GM21825 (cell line): ENCODE results near the gene DIP2A.

Experiments
- ATAC-seq: cut with Tn5 transposase; IDR thresholded peaks from one replicate; pipeline ENCODE4 v1.9.1; 2021; ENCODE audit warnings: mild to moderate bottlenecking, moderate library complexity; ENCODE audit not compliant: unreplicated experiment

DIP2A gene

DNA sequence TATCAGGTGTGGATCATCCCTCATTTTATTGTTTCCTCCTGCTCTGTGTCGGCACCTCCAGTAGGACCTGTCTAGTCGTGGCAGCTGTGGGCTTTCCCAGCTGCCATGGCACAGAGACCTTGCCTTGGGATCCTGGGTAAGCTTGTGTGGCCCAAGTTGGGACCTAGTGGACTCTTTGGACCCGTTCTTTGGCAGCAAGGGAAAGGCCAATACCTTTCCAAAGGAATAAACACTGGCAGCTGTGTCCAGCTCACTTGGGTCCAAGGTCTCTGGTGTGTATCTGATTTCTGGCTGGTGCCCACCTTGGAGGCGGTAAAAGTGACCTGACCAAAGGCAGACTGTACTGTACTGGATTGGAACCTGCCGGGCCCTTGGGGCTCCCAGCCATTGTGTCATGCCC, 21.8 kb downstream of the DIP2A start:
- ATAC-seq: no peak

DNA sequence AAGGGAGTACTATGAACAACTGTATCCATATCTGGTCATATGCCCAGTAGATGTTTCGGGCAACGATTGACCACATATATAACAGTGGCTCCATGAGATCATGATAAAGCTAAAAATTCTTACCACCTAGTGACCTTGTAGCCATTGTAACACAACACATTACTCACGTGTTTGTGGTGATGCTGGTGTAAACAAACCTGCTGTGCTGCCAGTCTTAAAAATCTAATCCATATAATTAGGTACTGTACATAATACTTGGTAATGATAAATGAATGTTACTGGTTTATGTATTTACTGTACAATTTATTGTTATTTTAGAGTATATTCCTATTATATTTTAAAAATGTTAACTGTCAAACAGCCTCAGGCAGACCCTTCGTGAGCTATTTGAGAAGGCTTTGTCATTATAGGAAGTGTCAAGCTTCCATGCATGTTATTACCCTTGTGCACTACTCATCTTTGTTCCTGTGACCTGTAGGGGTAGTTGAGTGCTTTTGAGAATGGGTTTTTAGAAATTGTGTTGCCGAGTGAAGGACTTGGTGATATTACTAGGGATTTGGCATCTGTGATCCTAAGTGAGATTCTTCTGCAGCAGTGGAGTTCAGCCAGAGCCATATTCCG, 23.6 kb downstream of the DIP2A start:
- no peak for ATAC-seq

DNA sequence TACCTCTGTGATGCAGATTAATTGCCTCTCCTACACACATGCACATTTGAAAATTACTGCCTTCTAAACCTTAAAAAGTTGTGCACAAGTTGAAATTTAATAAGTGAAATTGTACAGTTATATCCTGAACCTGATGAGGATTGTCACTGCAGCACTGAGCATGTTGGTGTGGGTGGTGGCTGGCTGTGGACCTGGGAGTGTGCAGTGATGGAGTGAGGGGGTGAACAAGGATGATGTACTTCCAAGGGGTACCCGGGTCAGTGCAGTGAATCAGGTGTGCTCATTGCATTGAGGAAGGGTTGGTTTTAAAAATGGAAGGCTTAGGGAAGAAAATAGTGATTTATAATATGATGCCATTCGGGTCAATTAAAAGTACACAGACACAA, 24.1 kb downstream of the DIP2A start:
- ATAC-seq: no peak

DNA sequence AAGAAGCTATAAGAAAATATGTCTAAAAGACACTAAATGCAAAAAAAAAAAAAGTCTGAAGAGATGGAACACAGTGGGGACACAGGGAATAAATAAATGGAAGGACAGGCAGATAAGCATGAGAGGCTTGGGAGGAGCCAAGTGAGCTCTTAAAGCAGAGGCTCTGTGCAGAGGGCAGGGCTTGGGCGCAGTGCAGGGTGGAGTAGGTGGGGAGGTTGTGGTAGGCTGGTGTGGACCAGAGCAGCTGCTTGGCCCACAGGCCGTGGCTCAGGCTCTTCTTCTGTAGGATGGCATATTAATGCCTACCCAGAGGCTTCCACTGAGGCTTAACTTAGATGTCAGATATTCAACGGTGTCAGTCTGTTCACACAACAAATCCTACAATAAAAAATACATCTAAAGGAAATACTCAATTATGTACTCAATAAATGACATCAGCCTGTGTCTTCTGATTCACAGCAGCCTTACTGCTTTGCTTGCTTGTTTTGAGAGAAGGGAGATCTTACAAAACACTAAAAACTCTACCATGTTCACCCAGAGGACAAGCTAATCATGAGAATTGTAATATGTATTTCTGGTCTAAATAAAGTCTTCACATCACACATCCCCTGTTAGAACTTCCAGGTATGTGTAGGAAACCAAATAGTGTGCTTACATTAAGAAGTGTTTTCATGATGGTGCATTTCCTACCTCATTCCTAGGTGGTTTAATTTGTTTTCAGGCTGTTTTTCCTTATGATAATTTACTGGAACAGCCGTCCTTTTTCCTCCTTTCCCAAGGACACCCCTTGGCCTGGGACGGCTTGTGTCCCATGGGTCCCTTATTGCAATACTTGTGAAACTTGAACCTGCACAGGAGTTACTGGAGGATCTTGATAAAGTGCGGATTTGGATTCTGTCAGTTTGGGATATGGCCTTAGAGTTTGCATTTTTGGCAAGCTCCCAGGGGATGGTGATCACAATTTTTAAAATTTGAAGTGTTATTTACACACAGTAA, 24.9 kb downstream of the DIP2A start:
- ATAC-seq: no peak

DNA sequence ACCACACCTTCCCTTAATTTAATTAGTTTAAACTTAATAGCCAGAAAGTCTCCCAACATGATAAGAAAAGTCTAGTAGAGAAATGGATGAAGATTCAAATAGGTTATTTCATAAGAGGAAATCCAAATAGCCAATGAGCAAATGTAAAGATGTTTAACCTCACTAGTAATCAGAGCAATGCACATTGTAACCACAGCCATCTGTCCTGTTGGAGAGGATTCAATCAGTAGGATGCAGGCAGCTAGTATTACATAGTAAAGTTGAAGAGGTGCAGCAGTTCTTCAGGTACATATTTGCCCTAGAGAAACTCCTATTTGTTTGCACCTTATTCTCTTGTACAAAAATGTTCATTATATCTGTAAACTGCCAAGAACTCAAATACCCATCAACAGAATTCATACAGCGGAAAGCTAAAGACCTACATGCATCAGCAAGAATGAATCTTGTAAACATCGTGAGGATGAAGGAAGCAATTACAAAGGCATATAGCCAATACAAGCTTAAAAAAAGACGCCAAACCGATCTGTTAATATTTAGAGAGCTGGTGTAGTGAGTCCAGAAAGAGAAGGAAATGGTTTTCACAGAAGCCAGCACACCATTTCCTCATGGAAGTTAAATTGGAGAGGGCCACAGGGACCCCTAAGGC, 27.9 kb downstream of the DIP2A start:
- no peak for ATAC-seq

DNA sequence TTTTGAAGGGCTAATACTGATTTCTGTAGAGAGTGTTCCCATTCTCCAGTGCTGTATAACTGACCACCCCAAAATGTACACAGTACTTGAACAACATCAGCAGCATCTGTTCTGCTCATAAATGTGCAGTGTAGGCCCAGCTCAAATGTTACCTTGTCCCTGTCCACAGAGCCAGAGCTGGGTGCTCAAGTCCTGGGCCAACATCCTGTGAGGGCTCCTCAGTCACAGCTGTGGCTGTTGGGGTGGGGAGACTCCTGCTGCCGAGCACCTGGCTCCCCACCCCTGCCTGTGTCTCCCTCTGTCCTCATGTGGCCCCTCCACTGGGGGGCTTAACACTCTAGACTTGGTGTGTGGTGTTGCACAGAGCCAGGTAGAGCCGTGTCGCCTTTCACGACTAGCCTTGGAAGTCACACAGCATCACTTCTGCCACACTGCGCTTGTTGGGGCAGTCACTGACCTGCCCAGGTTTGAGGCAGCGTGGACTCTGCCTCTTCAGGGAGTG, 30.5 kb downstream of the DIP2A start:
- no peak for ATAC-seq

DNA sequence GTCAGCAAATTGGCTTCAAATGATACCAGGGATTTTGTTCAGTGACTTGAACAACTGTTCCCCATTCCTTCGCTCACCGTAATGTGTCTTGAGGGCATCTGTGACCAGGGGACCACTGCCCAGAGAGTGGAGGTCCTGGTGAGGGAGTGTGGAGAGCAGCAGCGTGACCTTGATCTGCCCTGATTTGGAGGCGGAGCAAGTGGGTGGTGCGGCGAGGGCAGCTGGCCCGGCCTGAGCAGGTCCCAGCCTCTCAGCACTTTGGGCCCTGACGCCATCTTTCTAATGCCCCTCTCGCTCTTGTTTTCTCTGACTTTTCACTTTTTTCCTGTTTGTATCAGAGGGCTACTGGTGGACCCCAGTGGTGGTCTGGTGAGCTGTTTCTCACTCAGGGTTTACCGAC, 31.1 kb downstream of the DIP2A start:
- ATAC-seq: no peak

DNA sequence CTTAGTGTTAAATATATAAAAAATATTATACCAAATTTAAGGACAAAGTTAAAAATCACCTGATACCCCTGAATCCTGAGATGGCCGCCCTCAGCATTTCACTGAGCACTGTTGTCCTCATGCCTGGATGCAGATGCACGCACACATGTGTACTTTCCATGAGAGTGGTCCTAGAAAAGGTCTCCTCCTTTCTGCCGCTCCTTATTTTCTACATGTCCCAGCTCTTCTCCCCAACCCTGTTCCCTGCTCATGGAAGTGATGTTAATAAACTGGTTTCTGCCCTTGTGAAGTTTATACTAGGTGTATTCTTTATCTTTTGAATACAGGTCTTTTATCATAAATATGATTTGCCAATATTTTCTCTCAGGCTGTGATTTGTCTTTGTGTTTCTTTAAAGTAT, 32.9 kb downstream of the DIP2A start:
- ATAC-seq: no peak

DNA sequence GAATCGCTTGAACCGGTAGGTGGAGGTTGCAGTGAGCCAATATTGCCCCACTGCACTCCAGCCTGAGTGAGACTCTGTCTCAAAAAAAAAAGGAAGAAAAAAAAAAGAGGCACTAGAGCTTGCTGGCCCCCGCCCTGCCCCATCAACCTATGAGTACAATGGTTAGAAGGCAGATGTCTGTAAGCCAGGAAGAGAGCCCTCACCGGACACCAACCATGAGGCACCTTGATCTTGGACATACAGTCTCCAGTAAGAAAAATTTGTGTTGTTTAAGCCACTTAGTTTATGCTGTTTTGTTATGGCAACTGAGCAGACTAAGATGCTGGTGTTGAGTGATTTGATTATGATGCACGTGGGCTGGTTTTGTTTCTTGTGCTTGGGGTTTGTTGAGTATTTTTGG, 34.2 kb downstream of the DIP2A start:
- no peak for ATAC-seq

DNA sequence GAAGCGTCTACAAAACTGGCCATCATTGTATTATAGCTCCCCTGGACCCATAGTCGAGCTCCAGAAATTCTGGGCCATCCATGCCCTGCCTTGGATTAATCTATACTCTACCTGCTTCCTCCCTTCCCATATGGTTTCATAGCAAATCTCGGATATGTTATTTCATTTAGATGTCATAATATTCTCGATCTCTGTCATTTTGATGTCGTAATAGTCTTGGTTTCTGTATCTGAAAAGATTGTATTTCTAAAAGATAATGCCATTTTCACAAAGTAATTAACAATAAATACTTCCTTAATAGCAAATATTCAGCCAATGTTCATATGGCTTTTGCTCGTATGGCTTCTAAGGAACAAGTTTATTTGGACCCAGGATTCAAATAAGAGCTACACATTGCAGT, 35.1 kb downstream of the DIP2A start:
- ATAC-seq: no peak

DNA sequence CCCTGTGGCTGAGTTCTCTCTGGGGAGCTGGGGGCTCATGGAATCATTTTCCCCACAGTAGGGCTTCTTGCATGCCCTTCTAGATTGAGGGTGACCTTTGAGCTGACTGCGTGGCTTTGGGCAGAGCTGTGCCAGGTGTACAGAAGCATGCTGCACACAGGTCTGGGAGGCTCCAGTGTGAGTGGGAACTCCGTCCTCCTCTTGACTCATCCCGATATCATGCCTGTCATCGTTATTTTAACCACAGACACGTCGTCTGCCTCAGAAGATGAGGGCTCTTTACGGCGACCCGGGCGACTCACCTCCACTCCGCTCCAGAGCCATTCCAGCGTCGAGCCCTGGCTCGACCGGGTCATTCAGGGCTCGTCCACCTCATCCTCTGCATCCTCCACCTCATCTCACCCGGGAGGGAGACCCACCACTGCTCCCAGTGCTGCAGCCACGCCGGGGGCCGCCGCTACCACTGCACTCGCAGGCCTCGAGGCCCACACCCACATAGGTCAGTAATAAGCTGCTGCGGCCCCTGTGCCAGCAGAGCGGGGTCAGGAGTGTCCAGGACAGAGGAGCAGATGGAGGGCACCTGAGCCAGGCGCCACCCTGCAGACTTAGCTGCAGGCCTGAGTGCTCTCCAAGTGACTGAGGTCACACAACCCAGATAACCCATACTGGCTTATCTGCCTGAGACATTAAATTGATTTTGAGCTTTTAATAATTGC, 39.8 kb downstream of the DIP2A start:
- no peak for ATAC-seq

DNA sequence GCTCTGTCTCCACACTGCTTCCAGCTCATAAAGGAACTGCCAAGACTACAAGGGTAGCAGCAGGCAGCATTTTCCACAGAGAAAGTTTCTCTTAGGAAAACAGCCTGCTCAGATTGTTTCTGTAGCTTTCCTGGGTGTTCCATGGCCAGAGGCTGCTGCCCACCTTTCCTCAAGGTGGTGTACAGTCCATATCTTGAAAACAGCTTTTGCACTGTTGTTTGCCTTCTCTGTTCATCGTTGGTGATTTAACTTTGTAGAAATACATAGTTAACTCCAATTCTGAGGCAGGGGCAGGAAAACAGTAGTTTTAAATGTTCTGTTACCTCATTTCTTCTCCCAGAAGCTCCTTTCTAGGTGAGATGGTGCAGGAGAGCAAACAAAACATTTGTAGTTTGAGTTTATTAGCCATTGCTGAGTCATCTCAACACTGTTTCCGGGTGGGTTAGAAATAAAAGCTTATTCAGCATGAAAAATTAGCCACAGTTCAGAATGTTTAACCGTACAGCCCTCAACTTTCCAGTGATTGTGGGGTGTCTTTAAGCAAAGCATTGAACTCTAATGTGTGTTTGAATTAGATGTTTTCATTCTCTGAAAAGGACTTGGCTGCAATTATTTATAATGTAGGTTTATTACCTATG, 41.7 kb downstream of the DIP2A start:
- ATAC-seq: no peak

DNA sequence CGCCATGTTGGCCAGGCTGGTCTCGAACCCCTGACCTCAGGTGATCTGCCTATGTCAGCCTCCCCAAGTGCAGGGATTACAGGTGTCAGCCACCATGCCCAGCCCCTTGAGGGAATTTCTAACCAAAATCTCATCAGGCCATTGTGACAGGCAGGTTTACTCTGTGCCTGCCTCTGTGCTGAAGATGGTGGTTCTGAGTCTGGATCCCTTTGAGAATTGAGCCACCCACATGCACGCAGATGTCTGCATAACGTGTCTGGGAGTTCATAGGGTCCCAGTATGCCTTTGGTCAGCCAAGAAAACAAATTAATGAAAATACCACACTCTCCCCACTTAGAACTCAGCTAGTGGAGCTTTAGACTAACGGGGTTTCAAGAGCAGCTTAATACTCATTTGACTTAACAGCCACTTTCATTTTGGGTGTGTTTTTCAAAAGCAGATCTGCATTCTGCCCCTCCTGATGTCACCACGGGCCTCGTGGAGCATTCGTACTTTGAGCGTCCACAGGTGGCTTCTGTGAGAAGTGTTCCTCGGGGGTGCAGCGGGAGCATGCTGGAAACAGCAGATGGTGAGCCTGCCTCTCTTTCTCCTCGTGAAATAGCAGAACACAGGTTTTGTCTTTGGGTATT, 45.3 kb downstream of the DIP2A start:
- no peak for ATAC-seq

DNA sequence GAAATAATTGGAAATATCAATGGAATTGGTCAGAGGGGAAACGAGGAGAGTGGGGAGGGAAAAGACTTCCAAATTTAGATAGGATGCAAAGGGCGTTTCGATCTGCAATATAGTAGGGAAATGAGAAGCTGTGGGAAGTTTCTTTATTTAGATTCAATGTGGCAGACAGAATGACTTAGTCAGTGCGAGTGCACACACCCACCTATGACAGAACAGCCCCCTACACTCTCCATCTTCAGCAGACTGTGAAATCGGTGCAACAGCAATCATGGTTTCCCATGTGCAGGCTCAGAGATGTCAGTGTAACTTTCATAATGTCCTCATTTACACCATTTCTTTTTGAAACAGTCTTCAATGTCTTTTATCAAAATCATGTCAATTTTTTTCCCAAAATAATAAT, 46.0 kb downstream of the DIP2A start:
- ATAC-seq: no peak

DNA sequence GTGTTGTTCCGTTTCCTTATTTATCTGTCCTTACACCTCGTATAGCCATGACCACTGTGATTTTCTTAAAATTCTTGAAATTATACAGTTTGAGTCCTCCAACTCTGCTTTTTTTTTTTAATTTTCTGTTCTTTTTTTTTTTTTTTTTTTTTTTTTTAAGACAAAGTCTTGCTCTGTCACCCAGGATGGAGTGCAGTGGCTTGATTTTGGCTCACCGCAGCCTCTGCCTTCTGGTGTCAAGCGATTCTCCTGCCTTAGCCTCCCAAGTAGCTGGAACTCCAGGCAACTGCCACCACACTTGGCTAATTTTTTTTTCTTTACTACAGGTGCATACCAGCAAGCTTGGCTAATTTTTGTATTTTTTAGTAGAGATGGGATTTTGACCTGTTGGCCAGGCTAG, 48.9 kb downstream of the DIP2A start:
- ATAC-seq: no peak

DNA sequence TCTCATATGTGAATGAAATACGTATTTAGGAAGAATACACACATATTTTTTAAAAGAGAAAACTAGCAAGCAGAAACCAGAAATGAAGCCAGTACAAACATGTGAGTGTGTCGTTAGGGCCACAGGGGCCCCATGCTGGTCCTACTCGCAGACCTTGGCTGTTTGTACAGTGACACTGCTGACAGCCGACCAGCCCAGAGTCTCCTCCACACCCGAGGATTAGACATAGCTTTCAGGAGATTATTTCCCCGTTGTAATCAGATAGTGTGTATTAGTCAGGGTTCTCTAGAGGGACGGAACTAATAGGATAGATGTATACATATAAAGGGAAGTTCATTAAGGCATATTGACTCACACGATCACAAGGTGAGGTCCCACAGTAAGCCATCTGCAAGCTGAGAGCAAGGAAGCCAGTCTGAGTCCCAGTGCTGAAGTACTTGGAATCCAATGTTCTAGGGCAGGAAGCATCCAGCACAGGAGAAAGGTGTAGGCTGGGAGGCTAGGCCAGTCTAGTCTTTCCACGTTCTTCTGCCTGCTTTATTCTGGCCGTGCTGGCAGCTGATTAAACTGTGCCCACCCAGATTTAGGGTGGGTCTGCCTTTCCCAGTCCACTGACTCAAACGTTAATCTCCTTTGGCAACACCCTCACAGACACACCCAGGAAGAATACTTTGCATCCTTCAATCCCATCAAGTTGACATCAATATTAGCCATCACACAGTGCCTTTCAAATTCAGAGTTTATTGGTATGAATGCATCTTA, 51.2 kb downstream of the DIP2A start:
- no peak for ATAC-seq

DNA sequence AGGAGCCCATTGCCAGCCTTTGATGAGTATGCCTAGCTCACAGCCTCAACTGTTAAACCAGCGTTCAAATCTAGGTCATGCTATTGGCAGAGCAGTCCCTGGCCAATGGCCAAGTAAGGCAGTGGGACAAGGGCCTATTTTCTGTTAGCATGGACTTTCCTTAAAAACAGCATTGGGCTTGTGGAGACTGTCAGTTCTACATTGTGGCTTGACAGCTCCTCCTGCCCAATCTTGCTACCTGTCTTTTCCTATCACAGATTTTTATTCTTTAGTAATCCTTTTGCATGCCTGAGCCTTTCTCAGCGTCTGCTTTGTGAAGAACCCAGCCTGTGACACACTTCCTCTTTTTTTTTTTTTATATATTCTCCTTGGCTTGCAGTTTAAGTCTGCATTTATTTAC, 56.4 kb downstream of the DIP2A start:
- no peak for ATAC-seq

DNA sequence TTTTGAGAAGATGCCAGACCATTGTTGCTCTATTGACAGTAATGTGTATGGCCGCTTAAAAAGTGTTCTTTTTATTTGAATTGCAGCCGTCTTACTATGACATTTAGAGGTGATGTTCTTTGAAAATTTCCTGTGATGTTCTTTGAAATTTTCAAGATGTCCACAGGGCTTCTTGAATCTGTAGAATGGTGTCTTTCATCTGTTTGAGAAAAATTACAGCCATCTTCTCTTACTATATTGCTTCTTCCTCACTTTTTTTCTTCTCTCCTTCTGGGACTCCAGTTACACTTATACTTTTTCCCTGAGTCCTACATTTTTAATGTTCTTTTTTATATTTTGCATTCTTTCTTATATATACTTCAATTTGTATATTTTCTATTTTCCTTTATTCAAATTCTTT, 57.4 kb downstream of the DIP2A start:
- no peak for ATAC-seq

DNA sequence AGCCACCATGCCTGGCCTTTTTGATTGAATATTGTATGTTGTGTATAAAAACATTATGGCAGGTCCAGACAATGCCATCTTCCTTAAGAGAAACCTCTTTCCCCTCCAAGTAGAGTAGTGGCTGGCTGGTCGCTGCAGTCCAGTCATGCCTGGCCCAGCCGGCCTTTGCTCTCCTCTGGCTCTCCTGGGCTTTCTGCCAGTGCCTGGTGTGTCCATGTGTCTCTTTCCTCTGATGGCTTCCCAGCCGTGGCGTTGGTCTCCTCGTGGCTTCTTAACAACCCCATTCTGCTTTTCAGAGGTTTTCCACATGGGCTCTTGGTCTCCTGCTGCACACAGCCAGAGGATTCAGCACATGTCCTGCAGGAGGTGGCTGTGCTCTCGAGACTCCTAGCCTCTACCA, 58.7 kb downstream of the DIP2A start:
- ATAC-seq: no peak
